Skeletal muscle tissue (tissue), 4 donors: ENCODE measurements around the gene LMBR1. TPM values are rescaled to one million over a fixed set of nuclear protein-coding genes. Genes with fewer than 3 reads are reported as not detected.

Experiments
- H3K27ac ChIP-seq: one replicate; pipeline ENCODE4 v1.7.0; 2013; ENCODE audit warnings: mild to moderate bottlenecking, low read depth, low read length, inconsistent platforms
- H3K27me3 ChIP-seq, 3 donors: one replicate each; pipeline ENCODE4 v1.7.0; 2013; ENCODE audit warnings: low read length in 3 of 3; ENCODE audit not compliant: control insufficient read depth in 3 of 3, insufficient read depth in 3 of 3
- H3K36me3 ChIP-seq, 3 donors: one replicate each; pipeline ENCODE4 v1.7.0; 2013; ENCODE audit warnings: low read length in 3 of 3; ENCODE audit not compliant: control insufficient read depth in 3 of 3, insufficient read depth in 3 of 3
- H3K4me1 ChIP-seq, 3 donors: one replicate each; pipeline ENCODE4 v1.7.0; 2013; ENCODE audit warnings: low read length in 3 of 3, mild to moderate bottlenecking in 3 of 3; ENCODE audit not compliant: control insufficient read depth in 3 of 3, insufficient read depth in 3 of 3
- H3K4me3 ChIP-seq, 3 donors: one replicate each; pipeline ENCODE4 v1.7.0; 2013; ENCODE audit warnings: low read length in 3 of 3
- H3K9ac ChIP-seq, 3 donors: one replicate each; pipeline ENCODE4 v1.7.0; 2013; ENCODE audit warnings: low read length in 3 of 3, mild to moderate bottlenecking in 3 of 3, moderate library complexity in 2 of 3, low read depth in 1 of 3
- H3K9me3 ChIP-seq, 3 donors: one replicate each; pipeline ENCODE4 v1.7.0; 2013; ENCODE audit warnings: low read length in 3 of 3; ENCODE audit not compliant: control insufficient read depth in 3 of 3
- total RNA-seq: library from RNA; depleted of rRNA; stranded (reverse); fragments of >200 nt; gene quantifications from one replicate; pipeline ENCODE4 v1.2.3, GENCODE V29; 2014
- donor health status: Osteomylitis.

The LMBR1 gene
- total RNA-seq, 1 donor from 2014 or later: 97.6 TPM

DNA sequence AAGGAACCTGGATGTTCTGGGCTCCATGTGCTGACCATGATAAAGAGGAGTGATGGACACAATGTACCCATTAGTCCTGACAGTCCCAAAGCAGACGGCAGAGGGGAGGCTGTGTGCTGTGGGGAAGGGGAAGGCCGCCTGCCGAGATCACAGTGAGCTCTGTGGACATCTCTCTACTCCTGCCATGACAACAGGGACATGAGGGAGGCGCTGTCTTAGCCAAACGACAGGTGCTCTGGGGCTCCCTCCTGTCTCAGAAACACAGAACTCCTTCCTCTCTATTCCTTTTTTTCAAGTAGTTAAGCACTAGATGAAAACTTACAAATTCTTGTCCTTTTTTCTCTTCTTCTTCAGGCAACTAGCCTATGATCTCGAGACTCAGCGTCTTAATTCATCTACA lies 139.4 kb downstream of the LMBR1 start:
- no peaks in the 10 kb centered on the region for H3K4me1 ChIP-seq
- H3K9me3 ChIP-seq: no peaks in the 10 kb centered on the region
- no peak overlapping the region for H3K27ac ChIP-seq
- no peak overlapping the region for H3K4me3 ChIP-seq
- peaks cover 0 to 8% (median 0%) of the 10 kb centered on the region in 3 donors for H3K36me3 ChIP-seq
- H3K27me3 ChIP-seq: no peaks in the 10 kb centered on the region
- H3K9ac ChIP-seq: no peak overlapping the region

DNA sequence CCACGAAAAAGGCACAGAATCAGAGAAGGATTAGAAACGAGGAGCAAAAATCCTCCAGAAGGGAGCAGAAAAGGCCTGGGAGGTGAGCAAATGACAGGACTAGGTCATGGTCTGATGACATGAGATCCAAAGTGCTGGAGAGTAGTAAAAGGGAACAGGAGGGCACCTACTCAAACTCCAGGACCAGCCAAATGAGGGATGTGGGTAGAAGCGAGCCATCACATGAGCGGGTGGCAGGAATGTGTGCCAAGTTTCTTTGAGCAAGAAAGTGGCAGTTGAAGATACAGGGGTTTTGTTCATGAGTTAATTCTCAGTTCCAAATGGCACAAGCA lies 139.8 kb downstream of the LMBR1 start:
- H3K4me3 ChIP-seq: no peak overlapping the region
- H3K36me3 ChIP-seq: peaks cover 0 to 6% (median 0%) of the 10 kb centered on the region in 3 donors
- H3K4me1 ChIP-seq: no peaks in the 10 kb centered on the region
- no peak overlapping the region for H3K9ac ChIP-seq
- no peaks in the 10 kb centered on the region for H3K9me3 ChIP-seq
- no peaks in the 10 kb centered on the region for H3K27me3 ChIP-seq
- no peak overlapping the region for H3K27ac ChIP-seq

DNA sequence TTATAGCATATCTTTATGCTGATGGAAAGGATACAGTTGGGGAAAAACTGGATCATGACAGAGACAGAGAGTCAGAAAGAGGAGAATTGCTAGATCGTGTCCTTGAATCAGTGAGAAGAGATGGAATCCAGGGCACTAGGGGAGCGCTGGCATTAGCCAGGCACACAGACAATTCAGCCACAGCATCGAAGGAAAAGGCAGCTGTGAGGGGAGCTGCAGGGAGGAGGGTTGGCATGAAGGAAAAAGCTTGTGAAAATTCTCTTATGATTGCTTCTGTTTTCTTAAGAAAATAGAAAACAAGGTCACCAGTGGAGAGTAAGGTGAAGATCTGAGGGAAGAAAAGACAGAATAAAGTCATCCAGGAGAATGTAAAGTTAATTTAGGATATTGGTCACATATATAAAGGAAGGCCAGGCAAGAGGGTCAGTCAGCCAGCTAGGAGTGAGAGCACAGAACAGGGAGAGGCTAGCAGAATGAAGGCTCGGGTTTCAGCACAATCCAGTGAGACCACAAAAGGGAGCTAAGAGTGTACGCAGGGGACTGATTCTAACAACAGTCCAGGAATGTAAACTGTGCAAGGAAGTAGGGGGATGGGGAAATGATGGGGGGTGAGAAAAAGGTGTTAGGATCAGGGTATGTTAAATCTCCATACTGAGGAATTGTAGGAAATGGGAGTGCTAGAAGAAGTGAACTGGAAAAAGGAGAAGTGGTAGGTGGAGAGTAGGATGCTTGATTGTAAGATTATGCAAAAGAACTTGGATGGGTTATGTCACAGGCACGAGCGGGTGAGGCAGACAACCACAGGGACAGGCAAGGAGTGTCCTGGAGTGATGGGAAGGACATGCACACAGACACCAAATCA lies 140.4 kb downstream of the LMBR1 start:
- H3K27me3 ChIP-seq: no peaks in the 10 kb centered on the region
- H3K4me1 ChIP-seq: no peaks in the 10 kb centered on the region
- no peak overlapping the region for H3K27ac ChIP-seq
- no peak overlapping the region for H3K4me3 ChIP-seq
- no peak overlapping the region for H3K9ac ChIP-seq
- no peaks in the 10 kb centered on the region for H3K9me3 ChIP-seq
- peaks cover 0 to 6% (median 0%) of the 10 kb centered on the region in 3 donors for H3K36me3 ChIP-seq

DNA sequence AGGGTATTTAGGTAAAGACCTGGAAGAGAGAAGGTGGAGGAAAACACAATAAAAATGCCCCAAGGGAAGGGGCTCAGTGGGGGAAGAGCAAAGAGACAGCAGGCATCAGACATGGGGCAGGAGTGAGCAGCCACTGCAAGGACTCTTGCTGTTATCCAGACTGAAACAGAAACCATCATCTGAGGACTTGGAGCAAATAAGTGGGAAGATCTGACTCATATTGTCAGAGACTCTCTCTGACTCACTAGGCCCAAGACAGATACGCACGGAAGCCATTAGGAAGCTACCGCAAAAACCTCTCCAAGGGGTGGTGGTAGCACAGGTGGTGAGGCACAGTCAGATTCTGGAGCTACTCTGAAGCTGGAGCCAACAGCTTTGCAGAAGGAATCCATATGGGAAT lies 141.7 kb downstream of the LMBR1 start:
- H3K27ac ChIP-seq: no peak overlapping the region
- H3K4me3 ChIP-seq: no peak overlapping the region
- H3K9ac ChIP-seq: no peak overlapping the region
- no peaks in the 10 kb centered on the region for H3K27me3 ChIP-seq
- no peaks in the 10 kb centered on the region for H3K9me3 ChIP-seq
- H3K4me1 ChIP-seq: no peaks in the 10 kb centered on the region
- peaks cover 0 to 6% (median 0%) of the 10 kb centered on the region in 3 donors for H3K36me3 ChIP-seq

DNA sequence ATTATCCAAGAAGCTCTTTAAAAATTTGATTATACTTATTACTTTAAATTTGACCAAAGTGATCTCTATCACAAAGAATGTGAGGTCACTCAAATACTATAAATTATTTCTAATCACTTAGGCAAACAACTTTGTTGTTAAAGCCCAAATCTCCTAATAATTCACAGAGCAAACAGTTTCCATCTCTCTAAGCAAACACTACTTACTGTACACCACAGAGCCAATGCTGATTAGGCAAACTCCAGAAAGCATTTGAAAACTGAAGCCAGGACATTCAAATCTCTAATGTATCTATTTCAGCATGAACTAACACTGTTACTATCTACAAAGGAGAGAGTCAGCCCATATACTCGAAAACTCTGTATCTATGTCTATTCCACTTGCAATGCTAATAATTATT lies 145.3 kb downstream of the LMBR1 start:
- Histone ChIP-seq H3K9ac (no peak overlapping the region), H3K9me3 (no peaks in the 10 kb centered on the region), H3K27ac (no peak overlapping the region), H3K4me1 (no peaks in the 10 kb centered on the region), H3K36me3 (peaks cover 0 to 6% (median 0%) of the 10 kb centered on the region in 3 donors), H3K27me3 (no peaks in the 10 kb centered on the region), H3K4me3 (no peak overlapping the region)

DNA sequence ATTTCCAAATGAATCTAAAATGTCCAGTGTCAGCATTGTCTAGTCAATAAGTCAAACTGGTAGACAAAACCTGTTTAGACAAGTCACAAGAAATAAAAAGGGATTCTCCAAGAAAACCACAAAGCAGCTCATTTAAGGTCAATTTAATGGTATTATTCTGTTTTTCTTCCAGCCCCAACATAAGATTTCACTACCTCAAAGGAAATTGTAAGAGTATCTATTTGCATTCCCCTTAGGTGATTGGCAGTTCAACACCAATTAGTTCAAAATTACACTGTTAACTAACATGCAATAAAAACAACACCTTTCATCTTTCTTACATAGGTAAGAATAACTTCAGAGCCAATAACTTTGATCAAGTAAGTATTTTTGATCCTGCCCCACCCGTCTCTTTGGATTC lies 146.1 kb downstream of the LMBR1 start:
- Histone ChIP-seq H3K9ac (no peak overlapping the region), H3K36me3 (peaks cover 0 to 6% (median 0%) of the 10 kb centered on the region in 3 donors), H3K4me1 (no peaks in the 10 kb centered on the region), H3K9me3 (no peaks in the 10 kb centered on the region), H3K27ac (no peak overlapping the region), H3K27me3 (no peaks in the 10 kb centered on the region), H3K4me3 (no peak overlapping the region)

DNA sequence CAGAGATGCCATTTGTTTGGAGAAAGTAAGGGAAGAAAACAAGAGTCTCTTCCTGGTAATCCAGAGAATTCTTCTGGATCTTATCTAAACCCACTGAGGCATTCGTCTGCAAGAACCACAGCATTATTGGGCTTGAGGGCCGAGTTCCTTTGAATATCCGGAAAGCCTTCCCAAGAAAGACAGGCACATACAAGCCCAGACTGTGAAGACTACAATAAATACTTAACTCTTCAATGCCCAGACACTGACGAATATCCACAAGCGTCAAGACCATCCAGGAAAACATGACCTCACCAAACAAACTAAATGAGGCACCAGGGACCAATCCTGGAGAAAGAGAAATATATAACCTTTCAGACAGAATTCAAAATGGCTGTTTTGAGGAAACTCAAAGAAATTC lies 153.4 kb downstream of the LMBR1 start:
- H3K9ac ChIP-seq: no peak overlapping the region
- H3K36me3 ChIP-seq: peaks cover 0 to 4% (median 0%) of the 10 kb centered on the region in 3 donors
- H3K27ac ChIP-seq: no peak overlapping the region
- H3K9me3 ChIP-seq: no peaks in the 10 kb centered on the region
- no peaks in the 10 kb centered on the region for H3K27me3 ChIP-seq
- no peak overlapping the region for H3K4me3 ChIP-seq
- H3K4me1 ChIP-seq: no peaks in the 10 kb centered on the region

DNA sequence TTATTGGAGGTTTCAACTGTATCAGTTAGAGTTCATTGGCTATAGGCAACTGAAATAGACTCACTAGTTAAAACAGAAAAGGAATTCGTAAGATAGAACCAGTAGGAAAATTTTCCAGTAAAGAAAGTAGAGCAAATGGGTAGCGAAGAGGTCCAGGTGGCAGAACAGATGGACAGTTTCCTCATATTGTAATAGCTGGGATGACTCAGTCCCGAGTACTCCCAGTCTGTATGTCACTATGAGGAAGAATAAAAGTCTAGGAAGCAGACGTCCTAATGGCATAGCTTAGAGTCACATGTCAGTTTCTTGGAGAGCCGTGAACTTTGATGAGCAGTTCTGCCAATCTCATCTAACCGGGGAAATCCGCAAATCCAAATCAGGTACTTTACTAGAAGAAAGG lies 157.1 kb downstream of the LMBR1 start:
- Histone ChIP-seq H3K9ac (no peak overlapping the region), H3K27ac (no peak overlapping the region), H3K4me1 (no peaks in the 10 kb centered on the region), H3K9me3 (no peaks in the 10 kb centered on the region), H3K27me3 (no peaks in the 10 kb centered on the region), H3K36me3 (peaks cover 6 to 10% (median 7%) of the 10 kb centered on the region in 3 donors), H3K4me3 (no peak overlapping the region)

DNA sequence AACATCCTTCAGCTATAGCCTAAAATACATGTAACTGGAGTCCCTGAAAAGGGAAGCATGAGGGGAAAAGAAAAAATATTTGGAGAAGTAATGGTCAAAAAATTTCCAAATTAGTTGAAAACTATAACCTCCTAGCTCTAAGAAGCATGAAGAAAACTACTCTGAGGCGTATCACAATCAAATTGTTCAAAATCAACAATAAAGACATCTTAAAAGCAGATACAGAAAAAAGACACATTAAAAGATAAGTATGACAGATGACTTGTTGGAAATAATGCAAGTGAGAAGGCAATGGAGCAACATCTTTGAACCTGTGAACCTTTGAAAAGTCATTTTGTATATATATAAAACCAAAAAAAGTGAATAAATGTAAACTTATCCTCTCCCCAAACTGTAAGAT lies 159.3 kb downstream of the LMBR1 start:
- no peaks in the 10 kb centered on the region for H3K9me3 ChIP-seq
- no peak overlapping the region for H3K4me3 ChIP-seq
- no peak overlapping the region for H3K27ac ChIP-seq
- H3K4me1 ChIP-seq: no peaks in the 10 kb centered on the region
- H3K36me3 ChIP-seq: peaks cover 6 to 10% (median 7%) of the 10 kb centered on the region in 3 donors
- no peaks in the 10 kb centered on the region for H3K27me3 ChIP-seq
- no peak overlapping the region for H3K9ac ChIP-seq

DNA sequence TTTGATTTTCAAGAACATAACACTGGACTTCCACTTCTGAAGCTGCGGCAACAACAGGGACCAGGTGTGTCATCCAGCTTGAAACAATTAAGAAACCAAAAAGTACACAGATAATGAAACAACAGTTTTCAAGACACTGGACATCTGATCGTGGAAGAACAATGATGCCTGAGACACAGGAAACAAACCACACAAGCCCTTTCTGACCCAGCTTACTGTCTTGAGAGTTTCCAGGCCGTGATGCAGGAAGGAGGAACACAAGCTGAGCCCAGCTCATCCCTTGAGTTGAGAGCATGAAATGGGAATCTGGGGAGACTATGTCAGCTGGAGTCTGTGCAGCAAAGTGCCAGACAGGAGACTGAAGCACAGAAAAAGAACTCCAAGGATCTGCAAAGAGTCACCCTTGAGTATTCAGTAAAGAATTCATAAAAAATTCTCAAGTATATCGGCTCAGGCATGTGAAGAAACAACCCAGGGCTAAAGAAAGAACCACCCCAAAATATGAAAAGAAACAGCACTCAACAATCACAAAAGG lies 160.8 kb downstream of the LMBR1 start:
- Histone ChIP-seq H3K4me1 (no peaks in the 10 kb centered on the region), H3K27me3 (no peaks in the 10 kb centered on the region), H3K27ac (no peak overlapping the region), H3K9me3 (no peaks in the 10 kb centered on the region), H3K36me3 (peaks cover 6 to 7% (median 6%) of the 10 kb centered on the region in 3 donors), H3K4me3 (no peak overlapping the region), H3K9ac (no peak overlapping the region)
